ENCODE measurements around the gene TP53AIP1. TPM values are rescaled to one million over a fixed set of nuclear protein-coding genes. Genes with fewer than 3 reads are reported as not detected.

Gene TP53AIP1
- total RNA-seq, 1 donor, result not detected

- H3K9me3 ChIP-seq (ENCODE audit: low read depth, low read length), result no peaks in the 10 kb centered on the region
- no peak overlapping the region for H3K4me3 ChIP-seq (ENCODE audit: low read length)
- H3K27me3 ChIP-seq (ENCODE audit: insufficient read depth, low read length), result no peaks in the 10 kb centered on the region
- no peaks in the 10 kb centered on the region for H3K4me1 ChIP-seq (ENCODE audit: insufficient read depth, low read length)
Measured at GRCh38 chr11:128955636-128956035, 13.0 kb upstream of the TP53AIP1 start.

DNA sequence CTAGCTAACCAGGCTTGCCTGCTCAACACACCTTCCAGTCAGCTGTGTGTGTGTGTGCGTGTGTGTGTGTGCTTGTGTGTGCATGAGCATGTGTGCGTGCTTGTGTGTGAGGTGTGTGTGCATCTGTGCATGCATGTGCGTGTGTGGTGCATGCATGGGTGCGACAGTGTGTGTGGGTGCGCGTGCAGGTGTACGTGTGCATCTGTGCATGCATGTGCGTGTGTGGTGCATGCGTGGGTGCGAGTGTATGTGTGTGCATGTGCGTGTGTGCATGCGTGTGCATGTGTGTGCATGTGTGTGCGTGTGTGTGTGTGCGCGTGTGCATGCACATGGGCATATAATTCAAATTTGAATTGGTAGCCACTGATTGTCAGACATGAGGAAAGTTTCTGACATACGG is 10.5 kb upstream of the TP53AIP1 start:
- Histone ChIP-seq H3K4me1 (ENCODE audit: insufficient read depth, low read length) (no peaks in the 10 kb centered on the region), H3K9me3 (ENCODE audit: low read depth, low read length) (no peaks in the 10 kb centered on the region), H3K4me3 (ENCODE audit: low read length) (no peak overlapping the region), H3K27me3 (ENCODE audit: insufficient read depth, low read length) (no peaks in the 10 kb centered on the region)

DNA sequence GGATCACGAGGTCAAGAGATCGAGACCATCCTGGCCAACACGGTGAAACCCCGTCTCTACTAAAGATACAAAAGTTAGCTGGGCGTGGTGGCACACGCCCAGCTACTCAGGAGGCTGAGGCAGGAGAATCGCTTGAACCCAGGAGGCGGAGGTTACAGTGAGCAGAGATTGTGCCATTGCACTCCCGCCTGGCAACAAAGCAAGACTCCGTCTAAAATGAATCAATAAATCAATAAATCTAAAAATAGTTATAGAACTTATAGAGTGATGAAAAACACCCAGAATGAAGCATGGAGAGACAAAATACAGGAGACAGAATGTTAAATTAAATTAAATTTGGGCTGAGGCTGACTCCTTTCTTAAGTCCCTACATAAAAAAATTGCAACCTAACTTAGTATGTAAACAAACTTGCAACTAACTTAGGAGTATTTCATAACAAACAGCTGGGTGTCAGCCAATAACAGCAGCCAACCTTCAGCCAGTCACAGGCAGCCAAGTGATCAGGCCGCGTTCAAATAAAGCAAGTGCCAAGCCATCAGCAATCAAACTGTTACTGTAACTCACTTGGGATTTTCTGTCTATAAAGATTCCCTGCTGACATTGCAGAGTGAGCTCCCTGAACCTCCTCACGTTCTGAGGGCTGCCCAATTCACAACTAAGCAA is 7.3 kb upstream of the TP53AIP1 start:
- Histone ChIP-seq H3K4me3 (ENCODE audit: low read length) (no peak overlapping the region), H3K27me3 (ENCODE audit: insufficient read depth, low read length) (no peaks in the 10 kb centered on the region), H3K4me1 (ENCODE audit: insufficient read depth, low read length) (no peaks in the 10 kb centered on the region), H3K9me3 (ENCODE audit: low read depth, low read length) (no peaks in the 10 kb centered on the region)

DNA sequence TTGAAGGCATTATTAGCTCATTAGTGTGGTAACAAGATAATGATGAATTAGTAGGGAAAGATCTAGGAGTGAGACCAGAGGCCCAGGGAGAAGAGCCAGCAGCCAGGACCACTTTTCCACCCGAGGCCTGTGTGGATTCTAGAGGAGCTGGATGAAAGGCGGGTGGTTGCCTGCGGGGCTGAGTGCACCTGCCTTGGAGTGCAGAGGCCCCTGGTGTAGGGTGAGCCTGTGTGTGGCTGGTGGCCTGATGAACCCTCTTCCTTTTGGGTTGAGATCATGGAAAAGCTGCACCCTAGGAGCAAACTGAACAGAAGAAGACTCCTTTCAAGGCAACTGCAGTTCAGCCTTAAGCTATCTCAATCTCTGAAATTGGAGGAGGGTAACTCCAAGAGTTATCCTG is 5.9 kb upstream of the TP53AIP1 start:
- Histone ChIP-seq H3K4me1 (ENCODE audit: insufficient read depth, low read length) (no peaks in the 10 kb centered on the region), H3K27me3 (ENCODE audit: insufficient read depth, low read length) (no peaks in the 10 kb centered on the region), H3K4me3 (ENCODE audit: low read length) (no peak overlapping the region), H3K9me3 (ENCODE audit: low read depth, low read length) (no peaks in the 10 kb centered on the region)

DNA sequence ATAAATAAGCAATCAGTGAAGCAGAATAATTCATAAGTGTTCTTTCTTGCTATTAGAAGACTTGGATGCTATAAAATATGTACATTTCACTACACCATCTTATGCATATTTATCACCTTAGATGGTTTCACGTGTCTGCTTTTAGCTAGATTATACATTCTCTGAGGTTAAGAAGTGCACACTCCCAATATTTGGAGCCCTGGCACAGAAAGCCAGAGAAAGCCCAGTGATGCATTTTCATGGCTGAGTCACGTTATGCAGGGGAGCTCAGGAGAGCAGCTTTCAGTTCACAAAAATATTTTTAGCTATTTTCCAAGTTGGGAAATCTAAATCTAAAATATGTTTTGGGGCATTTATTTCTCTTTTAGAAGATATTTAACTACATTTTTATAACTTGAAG is 5.1 kb upstream of the TP53AIP1 start:
- Histone ChIP-seq H3K27me3 (ENCODE audit: insufficient read depth, low read length) (no peaks in the 10 kb centered on the region), H3K4me1 (ENCODE audit: insufficient read depth, low read length) (no peaks in the 10 kb centered on the region), H3K4me3 (ENCODE audit: low read length) (no peak overlapping the region), H3K9me3 (ENCODE audit: low read depth, low read length) (no peaks in the 10 kb centered on the region)

- no peaks in the 10 kb centered on the region for H3K27me3 ChIP-seq (ENCODE audit: insufficient read depth, low read length)
Measured at GRCh38 chr11:128946648-128947047, 4.0 kb upstream of the TP53AIP1 start.

GRCh38 chr11:128943428-128943976 is 831 bp upstream of the TP53AIP1 start:
- Histone ChIP-seq H3K9me3 (ENCODE audit: low read depth, low read length) (no peaks in the 10 kb centered on the region), H3K27me3 (ENCODE audit: insufficient read depth, low read length) (no peaks in the 10 kb centered on the region), H3K4me3 (ENCODE audit: low read length) (no peak overlapping the region), H3K4me1 (ENCODE audit: insufficient read depth, low read length) (no peaks in the 10 kb centered on the region)

More at GRCh38 chr11:128946648-128947047, 4.0 kb upstream of the TP53AIP1 start:
- Histone ChIP-seq H3K4me3 (ENCODE audit: low read length) (no peak overlapping the region), H3K4me1 (ENCODE audit: insufficient read depth, low read length) (no peaks in the 10 kb centered on the region), H3K9me3 (ENCODE audit: low read depth, low read length) (no peaks in the 10 kb centered on the region)

DNA sequence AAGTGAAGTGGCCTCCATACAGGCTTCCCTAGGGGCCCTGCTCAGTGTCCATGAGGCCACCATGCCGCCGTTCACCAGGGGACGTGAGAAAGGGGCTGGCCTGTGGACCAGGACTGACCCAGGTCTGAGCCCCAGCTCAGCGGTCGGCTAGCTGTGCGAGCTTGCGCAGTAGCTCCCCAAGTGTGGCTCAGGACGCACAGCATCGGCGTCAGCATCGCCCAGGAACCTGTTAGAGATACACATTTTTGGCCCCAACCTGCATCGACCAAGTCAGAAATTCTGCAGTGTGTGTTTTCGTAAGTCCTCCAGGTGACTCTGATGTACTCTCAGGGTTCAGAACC is 429 bp downstream of the TP53AIP1 start:
- Histone ChIP-seq H3K9me3 (ENCODE audit: low read depth, low read length) (no peaks in the 10 kb centered on the region), H3K4me1 (ENCODE audit: insufficient read depth, low read length) (no peaks in the 10 kb centered on the region), H3K4me3 (ENCODE audit: low read length) (no peak overlapping the region), H3K27me3 (ENCODE audit: insufficient read depth, low read length) (no peaks in the 10 kb centered on the region)

GRCh38 chr11:128941573-128942271 is 949 bp downstream of the TP53AIP1 start:
- Histone ChIP-seq H3K4me3 (ENCODE audit: low read length) (no peak overlapping the region), H3K9me3 (ENCODE audit: low read depth, low read length) (no peaks in the 10 kb centered on the region), H3K27me3 (ENCODE audit: insufficient read depth, low read length) (no peaks in the 10 kb centered on the region), H3K4me1 (ENCODE audit: insufficient read depth, low read length) (no peaks in the 10 kb centered on the region)

DNA sequence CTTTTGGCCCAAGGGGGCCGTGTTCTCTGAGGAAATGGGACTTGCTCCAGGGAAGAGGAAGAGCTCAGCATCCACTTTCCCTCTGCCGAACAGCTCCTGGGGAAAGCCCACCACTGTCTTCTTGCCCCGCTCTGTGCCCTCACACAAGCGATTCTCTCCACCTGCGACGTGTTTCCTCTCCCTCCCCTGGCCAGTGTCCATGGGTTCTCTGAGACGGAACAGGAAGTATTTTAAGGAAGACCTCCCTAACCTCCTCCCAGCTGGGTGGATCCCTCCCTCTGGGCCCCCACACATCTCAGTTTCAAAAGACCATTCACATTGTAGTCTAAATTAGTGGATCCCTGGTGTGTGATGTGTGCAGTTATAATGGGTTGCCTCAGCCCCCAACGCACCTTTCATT is 1.6 kb downstream of the TP53AIP1 start:
- Histone ChIP-seq H3K9me3 (ENCODE audit: low read depth, low read length) (no peaks in the 10 kb centered on the region), H3K27me3 (ENCODE audit: insufficient read depth, low read length) (no peaks in the 10 kb centered on the region), H3K4me1 (ENCODE audit: insufficient read depth, low read length) (no peaks in the 10 kb centered on the region), H3K4me3 (ENCODE audit: low read length) (no peak overlapping the region)

DNA sequence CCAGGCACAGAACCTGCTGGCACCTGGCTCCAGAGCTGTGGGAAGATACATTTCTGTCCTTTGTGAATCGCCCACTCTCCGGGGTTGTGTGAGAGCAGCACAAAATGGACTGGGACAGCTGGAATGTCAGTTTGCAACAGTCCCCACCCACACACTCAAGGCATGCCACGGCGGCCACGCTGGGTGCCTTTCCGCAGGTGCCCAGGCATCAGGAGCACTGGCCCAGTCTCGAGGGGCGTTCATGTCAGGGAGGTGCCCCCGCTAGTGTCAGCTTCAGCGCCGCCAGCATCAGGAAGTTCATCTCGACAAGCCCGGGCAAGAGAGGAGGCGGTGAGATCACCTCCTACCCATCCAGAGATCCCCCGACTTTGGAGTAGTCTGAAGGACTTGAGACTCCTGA is 2.1 kb downstream of the TP53AIP1 start:
- Histone ChIP-seq H3K4me1 (ENCODE audit: insufficient read depth, low read length) (no peaks in the 10 kb centered on the region), H3K4me3 (ENCODE audit: low read length) (no peak overlapping the region), H3K9me3 (ENCODE audit: low read depth, low read length) (no peaks in the 10 kb centered on the region), H3K27me3 (ENCODE audit: insufficient read depth, low read length) (no peaks in the 10 kb centered on the region)

DNA sequence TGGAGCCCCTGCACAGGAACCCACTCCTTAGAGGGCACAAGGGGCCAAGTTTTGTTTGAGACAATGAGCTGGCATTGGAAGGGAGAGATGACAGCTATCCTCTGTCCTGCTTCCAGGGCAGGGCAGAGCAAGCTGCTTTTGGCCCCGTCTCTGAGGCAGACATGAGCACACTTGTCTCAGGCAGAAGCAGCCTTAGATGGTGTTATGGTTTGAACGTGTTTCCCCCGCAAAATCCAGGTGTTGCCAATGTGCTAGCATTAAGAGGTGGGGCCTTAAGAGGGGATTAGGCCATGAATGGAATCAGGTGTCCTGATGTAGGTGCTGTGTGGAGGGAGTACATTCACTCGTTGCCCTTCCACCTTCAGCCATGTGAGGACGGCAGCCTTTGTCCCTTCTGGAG is 2.5 kb downstream of the TP53AIP1 start:
- no peaks in the 10 kb centered on the region for H3K27me3 ChIP-seq (ENCODE audit: insufficient read depth, low read length)
- H3K4me3 ChIP-seq (ENCODE audit: low read length), result no peak overlapping the region
- no peaks in the 10 kb centered on the region for H3K4me1 ChIP-seq (ENCODE audit: insufficient read depth, low read length)

DNA sequence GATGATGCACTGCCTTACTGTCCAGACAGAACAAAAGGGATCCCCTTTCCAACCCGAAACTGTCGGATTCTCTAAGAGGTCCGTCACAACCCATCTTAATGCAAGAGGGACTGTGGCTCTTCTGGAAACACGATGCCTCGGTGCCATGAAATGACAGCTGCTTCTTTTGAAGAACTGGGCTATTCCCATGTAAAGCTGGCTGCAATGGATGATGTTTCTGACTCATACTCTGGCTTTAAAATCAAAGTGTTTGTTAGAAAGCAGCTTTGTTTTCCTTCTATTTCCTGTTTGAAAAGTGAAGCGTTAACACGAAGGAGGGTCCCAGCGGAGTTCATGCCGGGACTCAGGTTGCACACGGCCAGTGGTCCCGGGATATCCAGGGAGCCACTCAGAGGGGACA is 3.1 kb downstream of the TP53AIP1 start:
- Histone ChIP-seq H3K4me3 (ENCODE audit: low read length) (no peak overlapping the region), H3K4me1 (ENCODE audit: insufficient read depth, low read length) (no peaks in the 10 kb centered on the region), H3K27me3 (ENCODE audit: insufficient read depth, low read length) (no peaks in the 10 kb centered on the region)

More for the DNA sequence above, 2.5 kb downstream of the TP53AIP1 start:
- H3K9me3 ChIP-seq (ENCODE audit: low read depth, low read length), result no peaks in the 10 kb centered on the region

GRCh38 chr11:128938156-128938885 is 4.3 kb downstream of the TP53AIP1 start:
- Histone ChIP-seq H3K4me1 (ENCODE audit: insufficient read depth, low read length) (no peaks in the 10 kb centered on the region), H3K9me3 (ENCODE audit: low read depth, low read length) (no peaks in the 10 kb centered on the region), H3K27me3 (ENCODE audit: insufficient read depth, low read length) (no peaks in the 10 kb centered on the region), H3K4me3 (ENCODE audit: low read length) (no peak overlapping the region)

More for the DNA sequence above, 3.1 kb downstream of the TP53AIP1 start:
- no peaks in the 10 kb centered on the region for H3K9me3 ChIP-seq (ENCODE audit: low read depth, low read length)

DNA sequence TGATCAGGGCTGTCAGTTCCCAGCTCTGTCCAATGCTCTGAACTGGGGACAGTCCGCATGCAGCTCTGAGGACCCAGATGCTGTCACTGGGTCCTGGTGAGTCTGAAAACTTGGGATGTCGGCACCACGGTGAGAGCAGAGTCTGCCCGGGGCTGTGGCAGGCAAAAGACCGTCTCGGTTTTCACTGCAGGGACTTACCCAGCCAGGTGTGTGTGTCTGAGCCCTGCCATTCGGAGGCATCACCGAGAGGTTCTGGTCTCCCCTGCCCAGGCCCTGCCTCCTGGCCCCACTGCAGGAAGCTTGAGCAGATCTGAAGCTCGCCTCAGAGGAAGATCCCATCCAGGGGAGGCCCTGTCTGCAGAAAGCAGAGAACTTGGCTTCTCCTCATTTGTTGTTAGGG is 5.2 kb downstream of the TP53AIP1 start:
- H3K4me1 ChIP-seq (ENCODE audit: insufficient read depth, low read length), result no peaks in the 10 kb centered on the region
- no peak overlapping the region for H3K4me3 ChIP-seq (ENCODE audit: low read length)
- no peaks in the 10 kb centered on the region for H3K9me3 ChIP-seq (ENCODE audit: low read depth, low read length)
- no peaks in the 10 kb centered on the region for H3K27me3 ChIP-seq (ENCODE audit: insufficient read depth, low read length)

All from mononuclear cell (primary cell).